ENCODE data around the gene SAC3D1. TPM values are rescaled to one million over a fixed set of nuclear protein-coding genes. Genes with fewer than 3 reads are reported as not detected.

The SAC3D1 gene
- total RNA-seq, 4 donors from 2014 or later, result 4.0 to 22.0 (median 7.0) TPM

GRCh38 chr11:65084598-65085375, 43.8 kb downstream of the SAC3D1 start:
- no peak for TF ChIP-seq CTCF (IDR thresholded peaks at IDR 0.05; ENCODE audit: low read depth)

- TF ChIP-seq CTCF (IDR thresholded peaks at IDR 0.05; ENCODE audit: low read depth), result no peak
Measured at GRCh38 chr11:65085446-65085845, 44.4 kb downstream of the SAC3D1 start.

GRCh38 chr11:65086809-65087208, 45.8 kb downstream of the SAC3D1 start:
- no peak for TF ChIP-seq CTCF (IDR thresholded peaks at IDR 0.05; ENCODE audit: low read depth)

GRCh38 chr11:65087216-65087615, 46.2 kb downstream of the SAC3D1 start:
- no peak for TF ChIP-seq CTCF (IDR thresholded peaks at IDR 0.05; ENCODE audit: low read depth)

- TF ChIP-seq CTCF (IDR thresholded peaks at IDR 0.05; ENCODE audit: low read depth), result no peak
Measured at GRCh38 chr11:65087827-65088226, 46.8 kb downstream of the SAC3D1 start.

GRCh38 chr11:65089621-65090020, 48.6 kb downstream of the SAC3D1 start:
- no peak for TF ChIP-seq CTCF (IDR thresholded peaks at IDR 0.05; ENCODE audit: low read depth)

- no peak for TF ChIP-seq CTCF (IDR thresholded peaks at IDR 0.05; ENCODE audit: low read depth)
Measured at GRCh38 chr11:65090628-65091027, 49.6 kb downstream of the SAC3D1 start.

Small RNA genes within 50 kb of the gene (small RNA-seq; reads per million reads assigned to genes)
- gene MIR6879, result 0.36 reads per million
- not detected for gene SNX15

Other genes with a start within 250 kb of the SAC3D1 start
- gene MAP4K2, start 238.0 kb upstream of the SAC3D1 start, total RNA-seq, result 10 to 100 TPM in 2 of 4 donors, 1 to 10 TPM in 2; 5.9 to 14.3 (median 9.1) TPM
- gene MEN1, start 230.7 kb upstream of the SAC3D1 start, total RNA-seq, result 10 to 100 TPM in 3 of 4 donors, 1 to 10 TPM in 1; 8.6 to 15.8 (median 13.4) TPM
- gene CDC42BPG, start 196.6 kb upstream of the SAC3D1 start, total RNA-seq, result under 1 TPM in 3 of 4 donors, not detected in 1; 0.17 to 0.38 (median 0.22) TPM
- gene EHD1, start 162.6 kb upstream of the SAC3D1 start, total RNA-seq, result 100 to 1,000 TPM in 1 of 4 donors, 10 to 100 TPM in 3; 37.2 to 108 (median 46.4) TPM
- 10 to 100 TPM; 12.4 to 47.7 (median 22.2) TPM for gene ATG2A, start 124.0 kb upstream of the SAC3D1 start, total RNA-seq
- gene PPP2R5B, start 116.5 kb upstream of the SAC3D1 start, total RNA-seq, result 10 to 100 TPM in 2 of 4 donors, 1 to 10 TPM in 2; 8.8 to 19.8 (median 14.3) TPM
- gene GPHA2, start 105.3 kb upstream of the SAC3D1 start, total RNA-seq, result not detected
- gene MAJIN, start 69.1 kb upstream of the SAC3D1 start, total RNA-seq, result not detected
- 1 to 10 TPM in 2 of 4 donors, under 1 TPM in 1, not detected in 1; 0.68 to 1.9 (median 1.3) TPM for gene BATF2, start 44.2 kb upstream of the SAC3D1 start, total RNA-seq
- 100 to 1,000 TPM in 2 of 4 donors, 10 to 100 TPM in 2; 90.8 to 165 (median 131) TPM for gene ARL2, start 27.1 kb upstream of the SAC3D1 start, total RNA-seq
- gene SNX15, start 13.8 kb upstream of the SAC3D1 start, total RNA-seq, result 10 to 100 TPM; 16.0 to 39.2 (median 20.5) TPM
- gene NAALADL1, start 17.3 kb downstream of the SAC3D1 start, total RNA-seq, result 10 to 100 TPM in 3 of 4 donors, 1 to 10 TPM in 1; 2.9 to 26.3 (median 16.4) TPM
- gene CDCA5, start 42.8 kb downstream of the SAC3D1 start, total RNA-seq, result 1 to 10 TPM in 1 of 4 donors, under 1 TPM in 1, not detected in 2; 0.66 to 1.9 TPM
- gene ZFPL1, start 43.0 kb downstream of the SAC3D1 start, total RNA-seq, result 10 to 100 TPM; 24.8 to 47.8 (median 36.6) TPM
- gene VPS51, start 55.0 kb downstream of the SAC3D1 start, total RNA-seq, result 100 to 1,000 TPM in 3 of 4 donors, 10 to 100 TPM in 1; 84.8 to 300 (median 174) TPM
- 100 to 1,000 TPM in 3 of 4 donors, 10 to 100 TPM in 1; 95.1 to 339 (median 209) TPM for gene TM7SF2, start 70.7 kb downstream of the SAC3D1 start, total RNA-seq
- gene ZNHIT2, start 76.5 kb downstream of the SAC3D1 start, total RNA-seq, result 10 to 100 TPM in 1 of 4 donors, 1 to 10 TPM in 3; 4.4 to 12.6 (median 8.2) TPM
- gene FAU, start 80.9 kb downstream of the SAC3D1 start, total RNA-seq, result 1,000 to 10,000 TPM in 1 of 4 donors, 100 to 1,000 TPM in 3; 793 to 1,064 (median 875) TPM
- 10 to 100 TPM; 34.1 to 60.8 (median 48.7) TPM for gene MRPL49, start 81.1 kb downstream of the SAC3D1 start, total RNA-seq
- gene SYVN1, start 93.3 kb downstream of the SAC3D1 start, total RNA-seq, result 10 to 100 TPM; 29.3 to 61.0 (median 46.0) TPM
- not detected for gene SPDYC, start 129.0 kb downstream of the SAC3D1 start, total RNA-seq
- 100 to 1,000 TPM in 2 of 4 donors, 10 to 100 TPM in 2; 86.4 to 112 (median 95.7) TPM for gene CAPN1, start 140.7 kb downstream of the SAC3D1 start, total RNA-seq
- 1 to 10 TPM; 2.6 to 6.2 (median 4.9) TPM for gene POLA2, start 220.8 kb downstream of the SAC3D1 start, total RNA-seq